GM12865 (cell line): ENCODE results near the gene RTN4.

Experiments used
- DNase-seq: peaks from one replicate; pipeline ENCODE4 v3.0.0; 2010; ENCODE audit warnings: low read depth
- H3K4me3 ChIP-seq: 2 replicates; pipeline ENCODE4 v1.5.1; 2011; ENCODE audit warnings: mild to moderate bottlenecking, low read depth, low read length, control low read depth
- TF ChIP-seq, protein P1 (sequence below): IDR thresholded peaks from 2 replicates; pipeline ENCODE4 v1.5.1; 2011; ENCODE audit warnings: low read length, control low read depth, low read depth, inconsistent platforms; ENCODE audit not compliant: insufficient read depth; ENCODE audit errors: missing control alignments

Gene RTN4

DNA sequence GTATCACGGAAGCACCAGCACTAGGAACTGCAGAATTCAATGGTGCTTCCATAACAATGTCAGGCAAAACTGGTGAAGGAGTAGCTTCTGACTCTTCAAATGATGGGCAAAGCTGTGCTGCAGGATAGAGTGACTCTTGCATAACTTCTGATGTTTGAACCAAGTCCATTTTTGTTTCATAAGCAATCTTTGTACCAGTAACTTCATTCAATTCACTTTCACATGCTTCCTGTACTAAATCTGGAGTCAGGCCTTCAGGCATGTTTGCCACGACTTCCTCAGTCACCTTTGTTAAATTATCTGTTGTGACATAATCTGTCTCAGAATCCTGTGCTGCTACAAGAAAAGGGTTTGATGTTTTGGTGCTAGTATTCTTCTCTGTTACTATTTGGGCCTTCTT is 24.0 kb downstream of the RTN4 start:
- TF ChIP-seq, protein P1, sequence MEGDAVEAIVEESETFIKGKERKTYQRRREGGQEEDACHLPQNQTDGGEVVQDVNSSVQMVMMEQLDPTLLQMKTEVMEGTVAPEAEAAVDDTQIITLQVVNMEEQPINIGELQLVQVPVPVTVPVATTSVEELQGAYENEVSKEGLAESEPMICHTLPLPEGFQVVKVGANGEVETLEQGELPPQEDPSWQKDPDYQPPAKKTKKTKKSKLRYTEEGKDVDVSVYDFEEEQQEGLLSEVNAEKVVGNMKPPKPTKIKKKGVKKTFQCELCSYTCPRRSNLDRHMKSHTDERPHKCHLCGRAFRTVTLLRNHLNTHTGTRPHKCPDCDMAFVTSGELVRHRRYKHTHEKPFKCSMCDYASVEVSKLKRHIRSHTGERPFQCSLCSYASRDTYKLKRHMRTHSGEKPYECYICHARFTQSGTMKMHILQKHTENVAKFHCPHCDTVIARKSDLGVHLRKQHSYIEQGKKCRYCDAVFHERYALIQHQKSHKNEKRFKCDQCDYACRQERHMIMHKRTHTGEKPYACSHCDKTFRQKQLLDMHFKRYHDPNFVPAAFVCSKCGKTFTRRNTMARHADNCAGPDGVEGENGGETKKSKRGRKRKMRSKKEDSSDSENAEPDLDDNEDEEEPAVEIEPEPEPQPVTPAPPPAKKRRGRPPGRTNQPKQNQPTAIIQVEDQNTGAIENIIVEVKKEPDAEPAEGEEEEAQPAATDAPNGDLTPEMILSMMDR: no peak
- DNase-seq: peak; percentile 31
- peak overlapping the region; percentile 27 for H3K4me3 ChIP-seq

GRCh38 chr2:55025627-55026026 is 24.6 kb downstream of the RTN4 start:
- peak overlapping the region; percentile 27 for H3K4me3 ChIP-seq
- DNase-seq: peak; percentile 33
- TF ChIP-seq, protein P1: no peak

GRCh38 chr2:55025082-55025481 is 25.2 kb downstream of the RTN4 start:
- TF ChIP-seq, protein P1: no peak
- peak; percentile 70 for DNase-seq
- peak overlapping the region; percentile 27 for H3K4me3 ChIP-seq

GRCh38 chr2:55022476-55022875 is 27.8 kb downstream of the RTN4 start:
- no peak for DNase-seq
- no peak overlapping the region for H3K4me3 ChIP-seq
- TF ChIP-seq, protein P1: no peak

DNA sequence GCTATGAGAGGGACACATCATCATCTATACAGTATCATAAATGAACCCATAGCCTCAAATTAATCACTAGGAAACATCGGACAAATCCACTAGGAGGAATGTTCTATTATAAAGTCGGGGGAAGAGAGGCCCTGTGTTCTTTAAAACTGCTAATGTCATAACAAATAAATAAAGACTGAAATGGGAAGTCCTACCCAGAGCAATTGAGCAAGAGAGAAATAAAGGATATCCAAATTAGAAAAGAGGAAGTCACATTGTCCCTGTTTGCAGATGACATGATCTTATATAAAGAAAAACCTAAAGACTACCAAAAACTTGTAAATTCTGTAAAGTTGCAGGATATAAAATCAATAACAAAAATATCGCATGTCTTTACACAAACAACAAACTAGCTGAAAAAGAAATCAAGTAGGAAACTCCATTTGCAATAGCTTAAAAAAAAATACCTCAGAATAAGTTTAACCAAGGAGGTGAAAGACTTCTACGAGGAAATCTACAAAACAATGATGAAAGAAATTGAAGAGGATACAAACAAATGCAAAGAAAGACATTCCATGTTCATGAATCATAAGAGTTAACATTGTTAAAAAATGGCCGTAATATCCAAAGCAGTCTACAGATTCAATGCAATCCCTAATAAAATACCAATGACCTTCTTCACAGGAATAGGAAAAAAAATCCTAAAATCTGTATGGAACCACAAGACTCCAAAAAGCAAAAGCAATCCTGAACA is 30.6 kb downstream of the RTN4 start:
- TF ChIP-seq, protein P1: no peak
- no peak for DNase-seq
- H3K4me3 ChIP-seq: no peak overlapping the region

- no peak for DNase-seq
- H3K4me3 ChIP-seq: no peak overlapping the region
- TF ChIP-seq, protein P1: no peak
Measured at GRCh38 chr2:55018619-55019018, 31.6 kb downstream of the RTN4 start.

DNA sequence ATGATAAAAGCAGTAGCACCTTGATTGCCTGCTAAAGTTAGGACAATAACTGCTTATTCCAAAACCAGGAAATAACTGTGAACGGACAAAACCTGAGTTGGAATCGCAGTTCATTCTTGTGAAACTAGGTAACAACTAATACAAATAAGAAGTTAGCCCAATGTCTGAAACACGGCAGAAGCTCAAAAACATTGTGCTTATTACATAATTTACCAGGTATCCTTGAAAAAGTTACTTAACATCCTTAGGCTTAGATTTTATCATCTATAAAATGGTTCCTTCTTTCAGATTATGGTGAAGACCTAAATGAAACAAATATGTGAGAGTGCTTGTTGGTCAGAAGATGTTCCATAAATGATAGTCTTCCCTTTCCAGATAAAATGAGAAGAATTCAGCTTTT is 32.4 kb downstream of the RTN4 start:
- no peak for DNase-seq
- H3K4me3 ChIP-seq: no peak overlapping the region
- TF ChIP-seq, protein P1: no peak
